Lung (tissue), 12 donors: ENCODE results near the gene SH3PXD2A. TPM values are rescaled to one million over a fixed set of nuclear protein-coding genes. Genes with fewer than 3 reads are reported as not detected.

ENCODE experiments used
- ATAC-seq: fragments of 200-7000 bp; cut with Tn5 transposase; one replicate; pipeline ENCODE4 v1.9.1; 2020; ENCODE audit warnings: moderate number of reproducible peaks; ENCODE audit not compliant: insufficient read depth, low FRiP score
- DNase-seq, 3 donors: peaks; one replicate each; pipeline ENCODE4 v3.0.0-alpha.2; 2013 to 2017
- H3K27ac ChIP-seq, 2 donors: one replicate each; pipeline ENCODE4 v1.5.1; 2013; ENCODE audit warnings: mild to moderate bottlenecking in 2 of 2, moderate library complexity in 2 of 2, control low read depth in 1 of 2, inconsistent platforms in 1 of 2, low read depth in 1 of 2, low read length in 1 of 2
- H3K27me3 ChIP-seq, 3 donors: one replicate each; pipeline ENCODE4 v1.5.1; 2013; ENCODE audit warnings: low read length in 2 of 3; ENCODE audit not compliant: control insufficient read depth in 3 of 3, insufficient read depth in 3 of 3
- H3K36me3 ChIP-seq, 4 donors: one replicate each; pipeline ENCODE4 v1.5.1; 2013; ENCODE audit warnings: low read length in 4 of 4, mild to moderate bottlenecking in 1 of 4, moderate library complexity in 1 of 4; ENCODE audit not compliant: control insufficient read depth in 4 of 4, insufficient read depth in 4 of 4
- H3K4me1 ChIP-seq, 5 donors: one replicate each; pipeline ENCODE4 v1.5.1; 2013; ENCODE audit warnings: low read length in 5 of 5, mild to moderate bottlenecking in 2 of 5, moderate library complexity in 1 of 5; ENCODE audit not compliant: control insufficient read depth in 5 of 5, insufficient read depth in 5 of 5
- H3K4me3 ChIP-seq: one replicate; pipeline ENCODE4 v1.5.1; 2013; ENCODE audit warnings: mild to moderate bottlenecking, control low read depth, moderate library complexity
- H3K9ac ChIP-seq, 2 donors: one replicate each; pipeline ENCODE4 v1.5.1; 2013; ENCODE audit warnings: low read length in 2 of 2, control low read depth in 1 of 2; ENCODE audit not compliant: insufficient read depth in 1 of 2
- H3K9me3 ChIP-seq, 4 donors: one replicate each; pipeline ENCODE4 v1.5.1; 2013; ENCODE audit warnings: low read length in 3 of 4, mild to moderate bottlenecking in 1 of 4, moderate library complexity in 1 of 4; ENCODE audit not compliant: control insufficient read depth in 4 of 4, insufficient read depth in 3 of 4
- CTCF ChIP-seq: IDR thresholded peaks from 2 replicates; pipeline ENCODE4 v1.5.1; 2012; ENCODE audit warnings: mild to moderate bottlenecking; ENCODE audit errors: control extremely low read depth, extremely low read depth
- WGBS, 2 donors: extraction: QIAGEN DNeasy Blood & Tissue Kit; methylation state at CpG; one replicate each; pipeline ENCODE4 v1.1.7; 2013; 5-methylcytosine and 5-hydroxymethylcytosine counted together
- polyA plus RNA-seq, 2 donors: library from polyadenylated mRNA; stranded (reverse); fragments of 200-250 nt; gene quantifications; one replicate each; pipeline ENCODE4 v1.2.1, GENCODE V29; 2013
- total RNA-seq, 2 donors: library from RNA; depleted of rRNA in 1 of 2; stranded (reverse); fragments of >200 nt in 1 of 2; gene quantifications; one replicate each; pipeline ENCODE4 v1.2.1, GENCODE V29; 2014 to 2021
- donor health status: control.
- donor health status: control.
- donor health status: Bipolar disorder and iron deficiency.
- donor health status: healthy.
- donor health status: DM: yes; HTN: yes; CAD: no.

The SH3PXD2A gene
- total and polyA plus RNA-seq, 4 donors, result 9.9 to 53.2 (median 29.2) TPM

- Histone ChIP-seq H3K27me3 (no peaks in the 10 kb centered on the region), H3K9ac (no peak overlapping the region), H3K36me3 (peaks cover 0 to 2% (median 0%) of the 10 kb centered on the region in 4 donors), H3K9me3 (peaks cover 0 to 2% (median 0%) of the 10 kb centered on the region in 4 donors), H3K4me1 (peaks cover 0 to 11% (median 7%) of the 10 kb centered on the region in 5 donors), H3K27ac (no peak overlapping the region), H3K4me3 (no peak overlapping the region)
- WGBS, 2 donors, result 93 to 97% methylated on average over 7 of the region's 7 CpGs
- no peak for TF ChIP-seq CTCF
- DNase-seq (no peak), ATAC-seq (no peak)
These were observed 105.6 kb downstream of the SH3PXD2A start for GRCh38 chr10:103749779-103750178.

DNA sequence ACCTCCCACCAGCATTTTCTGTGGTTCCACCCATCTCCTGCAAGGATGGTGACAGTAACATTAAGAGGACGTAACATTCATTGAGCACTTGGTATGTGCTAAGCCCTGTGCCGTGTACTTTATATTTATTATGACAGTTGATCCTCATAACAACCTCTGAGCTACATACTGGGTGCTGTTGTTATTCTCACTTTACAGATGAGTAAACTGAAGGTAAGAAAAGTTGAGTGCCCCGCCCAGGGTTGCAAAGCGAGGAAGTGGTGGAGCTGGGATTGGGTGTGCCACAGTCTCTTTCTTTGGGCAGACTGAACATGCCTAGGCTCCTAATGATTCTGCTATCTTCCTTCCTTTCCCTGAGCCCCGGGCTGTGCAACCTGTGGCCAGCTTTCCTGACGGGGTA is 107.4 kb downstream of the SH3PXD2A start:
- H3K9me3 ChIP-seq, result peaks cover 0 to 2% (median 0%) of the 10 kb centered on the region in 4 donors
- no peak overlapping the region for H3K4me3 ChIP-seq
- H3K27me3 ChIP-seq, result no peaks in the 10 kb centered on the region
- H3K36me3 ChIP-seq, result peaks cover 0 to 2% (median 0%) of the 10 kb centered on the region in 4 donors
- no peak overlapping the region for H3K9ac ChIP-seq
- 82 to 90% methylated on average over 6 of the region's 6 CpGs for WGBS, 2 donors
- TF ChIP-seq CTCF, result no peak
- ATAC-seq (no peak), DNase-seq (no peak)
- H3K27ac ChIP-seq, result no peak overlapping the region
- H3K4me1 ChIP-seq, result peaks cover 0 to 11% (median 7%) of the 10 kb centered on the region in 5 donors

DNA sequence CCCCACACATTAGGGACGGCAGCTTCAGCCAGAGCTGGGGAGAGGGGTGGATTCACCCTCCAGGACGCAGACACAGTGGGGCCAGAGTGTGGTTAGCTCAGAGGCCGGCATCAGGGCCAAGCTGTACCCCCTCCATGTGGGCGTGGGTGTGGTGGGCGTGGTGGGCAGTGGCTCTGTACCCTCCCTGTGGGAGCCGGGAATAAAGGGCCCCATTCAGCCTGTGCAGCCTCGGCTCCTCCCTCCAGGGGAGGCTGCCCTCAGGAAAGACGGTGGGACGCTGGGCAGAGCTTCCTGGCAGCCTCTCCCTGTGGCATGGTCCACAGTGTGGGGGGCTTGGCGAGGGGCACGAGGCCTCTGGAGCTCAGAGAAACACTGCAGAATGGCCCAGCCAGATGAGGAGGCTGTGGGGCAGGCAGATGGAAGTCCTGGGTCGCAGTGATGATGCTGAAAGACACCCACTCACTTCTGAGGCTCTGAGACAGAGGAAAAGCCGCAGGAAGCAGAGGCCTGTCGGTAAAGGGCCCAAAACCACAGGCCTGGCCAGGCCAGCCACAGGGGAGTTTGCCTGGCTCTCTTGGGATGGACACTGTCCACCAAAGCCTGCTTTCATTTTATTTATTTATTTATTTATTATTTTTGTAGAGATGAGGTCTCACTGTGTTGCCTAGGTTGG is 108.0 kb downstream of the SH3PXD2A start:
- DNase-seq (no peak), ATAC-seq (no peak)
- WGBS, 2 donors, result 76 to 87% methylated on average over 12 to 14 of the region's 14 CpGs
- no peak overlapping the region for H3K9ac ChIP-seq
- H3K27ac ChIP-seq, result no peak overlapping the region
- H3K9me3 ChIP-seq, result peaks cover 0 to under 1% (median 0%) of the 10 kb centered on the region in 4 donors
- H3K36me3 ChIP-seq, result peaks cover 0 to 4% (median 0%) of the 10 kb centered on the region in 4 donors
- TF ChIP-seq CTCF, result no peak
- no peak overlapping the region for H3K4me3 ChIP-seq
- peaks cover 0 to 11% (median 7%) of the 10 kb centered on the region in 5 donors for H3K4me1 ChIP-seq
- no peaks in the 10 kb centered on the region for H3K27me3 ChIP-seq
